RWPE2 (cell line): ENCODE data around the gene CFAP74.

Source experiments
- ATAC-seq: fragments of 200-7000 bp; cut with Tn5 transposase; 3 replicates; pipeline ENCODE4 v1.9.1; 2021; ENCODE audit warnings: low read depth
- DNase-seq: peaks from one replicate; pipeline ENCODE4 v3.0.0-alpha.2; 2020; ENCODE audit warnings: low spot score
- H3K27ac ChIP-seq: fragments of 450-650 bp; 2 replicates; pipeline ENCODE4 v1.5.1; 2017; ENCODE audit warnings: mild to moderate bottlenecking; ENCODE audit not compliant: poor library complexity, severe bottlenecking
- H3K27me3 ChIP-seq: fragments of 250-450 bp; sonication (Bioruptor Pico); 2 replicates; pipeline ENCODE4 v1.5.1; 2021; ENCODE audit warnings: mild to moderate bottlenecking, moderate library complexity; ENCODE audit not compliant: insufficient read depth, poor library complexity, severe bottlenecking
- H3K36me3 ChIP-seq: fragments of 250-450 bp; sonication (Bioruptor Pico); 2 replicates; pipeline ENCODE4 v1.5.1; 2020; ENCODE audit warnings: low read depth, mild to moderate bottlenecking, moderate library complexity
- H3K4me1 ChIP-seq: fragments of 250-450 bp; sonication (Bioruptor Pico); 2 replicates; pipeline ENCODE4 v1.5.1; 2021; ENCODE audit warnings: mild to moderate bottlenecking, moderate library complexity; ENCODE audit not compliant: insufficient read depth, poor library complexity, severe bottlenecking
- H3K4me3 ChIP-seq: fragments of 250-450 bp; sonication (Bioruptor Pico); 2 replicates; pipeline ENCODE4 v1.5.1; 2021; ENCODE audit warnings: mild to moderate bottlenecking, moderate library complexity; ENCODE audit not compliant: severe bottlenecking
- H3K9me3 ChIP-seq: fragments of 250-450 bp; sonication (Bioruptor Pico); 2 replicates; pipeline ENCODE4 v1.5.1; 2021; ENCODE audit warnings: mild to moderate bottlenecking, moderate library complexity; ENCODE audit not compliant: severe bottlenecking
- CTCF ChIP-seq: fragments of 450-650 bp; IDR thresholded peaks from one replicate; pipeline ENCODE4 v1.5.1; 2017; ENCODE audit warnings: mild to moderate bottlenecking, moderate library complexity; ENCODE audit not compliant: poor library complexity, severe bottlenecking

CFAP74 gene

GRCh38 chr1:1994536-1994935, 9.1 kb downstream of the CFAP74 start:
- no peaks in the 10 kb centered on the region for H3K36me3 ChIP-seq
- no peak for ATAC-seq
- no peak for TF ChIP-seq CTCF

GRCh38 chr1:1990222-1990621, 13.4 kb downstream of the CFAP74 start:
- Histone ChIP-seq H3K27me3 (no peaks in the 10 kb centered on the region), H3K27ac (no peak overlapping the region)
- TF ChIP-seq CTCF: no peak

More at GRCh38 chr1:1994536-1994935, 9.1 kb downstream of the CFAP74 start:
- no peak for DNase-seq
- H3K4me1 ChIP-seq: no peaks in the 10 kb centered on the region
- H3K27ac ChIP-seq: no peak overlapping the region
- H3K4me3 ChIP-seq: no peak overlapping the region
- H3K9me3 ChIP-seq: no peaks in the 10 kb centered on the region
- H3K27me3 ChIP-seq: no peaks in the 10 kb centered on the region

GRCh38 chr1:1989789-1990188, 13.8 kb downstream of the CFAP74 start:
- H3K4me1 ChIP-seq: no peaks in the 10 kb centered on the region
- DNase-seq (no peak), ATAC-seq (no peak)
- no peaks in the 10 kb centered on the region for H3K9me3 ChIP-seq
- H3K27ac ChIP-seq: no peak overlapping the region
- H3K27me3 ChIP-seq: no peaks in the 10 kb centered on the region
- no peaks in the 10 kb centered on the region for H3K36me3 ChIP-seq
- no peak overlapping the region for H3K4me3 ChIP-seq
- TF ChIP-seq CTCF: no peak

More at GRCh38 chr1:1990222-1990621, 13.4 kb downstream of the CFAP74 start:
- no peak overlapping the region for H3K4me3 ChIP-seq
- no peaks in the 10 kb centered on the region for H3K36me3 ChIP-seq
- no peaks in the 10 kb centered on the region for H3K9me3 ChIP-seq
- H3K4me1 ChIP-seq: no peaks in the 10 kb centered on the region
- DNase-seq (no peak), ATAC-seq (no peak)

- no peak for TF ChIP-seq CTCF
- Histone ChIP-seq H3K4me3 (no peak overlapping the region), H3K4me1 (no peaks in the 10 kb centered on the region), H3K27ac (no peak overlapping the region), H3K9me3 (no peaks in the 10 kb centered on the region), H3K27me3 (no peaks in the 10 kb centered on the region), H3K36me3 (no peaks in the 10 kb centered on the region)
- no peak for DNase-seq
- ATAC-seq: no peak
Measured at GRCh38 chr1:1989102-1989542, 14.5 kb downstream of the CFAP74 start.

- Histone ChIP-seq H3K27me3 (no peaks in the 10 kb centered on the region), H3K4me3 (no peak overlapping the region), H3K4me1 (no peaks in the 10 kb centered on the region), H3K36me3 (no peaks in the 10 kb centered on the region), H3K27ac (no peak overlapping the region), H3K9me3 (no peaks in the 10 kb centered on the region)
- no peak for DNase-seq
- TF ChIP-seq CTCF: no peak
- ATAC-seq: no peak
Measured at GRCh38 chr1:1988061-1988945, 15.3 kb downstream of the CFAP74 start.
